ENCODE results near the gene TSPEAR.
A peak's percentile ranks its signal among the peaks of the same experiment; 100 is the strongest.
"Not testable (repeated sequence)": the region's sequence is repeated elsewhere in the genome, so short reads cannot be mapped to it uniquely, and the experiment has no call there.

The TSPEAR gene

DNA sequence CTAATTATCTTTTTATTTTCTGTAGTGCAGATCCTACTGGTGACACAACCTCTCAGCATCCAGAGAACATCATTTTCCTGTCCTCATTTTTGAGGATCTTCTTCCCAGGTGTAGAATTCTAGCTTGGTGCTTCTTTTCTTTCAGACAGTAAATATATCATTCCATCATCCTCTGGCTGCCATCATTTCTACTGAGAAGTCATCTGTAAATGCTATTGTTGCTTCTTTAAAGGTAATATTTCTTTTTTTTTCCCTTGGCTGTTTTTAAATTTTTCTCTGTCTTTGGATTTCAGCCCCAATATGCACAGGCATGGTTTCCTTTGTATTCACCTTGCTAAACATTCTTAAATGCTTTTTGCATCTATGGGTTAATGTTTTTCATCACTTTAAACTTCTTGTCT is 87.8 kb downstream of the TSPEAR start:
- no peak for DNase-seq

DNA sequence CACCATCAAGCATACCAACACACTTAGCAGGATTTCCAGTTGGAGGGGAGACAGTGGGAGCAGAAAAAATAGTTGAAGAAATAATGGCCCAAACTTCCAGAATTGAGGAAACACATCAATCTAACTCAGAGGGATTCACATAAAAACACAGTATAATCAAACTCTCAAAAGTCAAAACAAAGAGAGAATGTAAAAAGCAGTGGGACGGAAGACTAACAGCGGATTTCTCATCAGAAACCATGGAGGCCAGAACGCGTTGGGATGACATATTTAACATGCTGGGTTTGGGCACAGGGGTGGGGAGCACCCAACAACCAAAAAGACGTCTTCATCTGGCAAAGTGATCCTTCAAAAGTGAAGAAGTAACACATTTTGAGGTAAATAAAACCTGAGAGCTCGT is 91.5 kb downstream of the TSPEAR start:
- no peak for DNase-seq

DNA sequence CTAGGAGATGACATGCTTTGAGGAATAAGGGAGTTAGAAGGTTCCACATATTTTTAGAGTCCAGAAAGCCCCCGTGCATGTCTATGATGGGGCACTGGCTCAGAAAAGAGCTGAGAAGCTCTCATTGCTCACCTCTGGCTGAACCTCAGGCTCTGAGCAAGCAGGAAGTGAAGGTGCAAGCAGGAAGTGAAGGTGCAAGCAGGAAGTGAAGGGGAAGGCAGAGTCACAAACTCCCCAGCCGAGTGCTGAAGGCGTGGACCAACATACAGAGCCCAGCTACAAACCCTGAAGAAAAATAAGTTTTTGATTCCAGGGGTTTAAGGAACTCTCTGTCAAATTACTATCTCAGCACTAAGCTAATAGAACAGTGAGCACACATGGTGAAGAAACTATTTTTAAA is 92.5 kb downstream of the TSPEAR start:
- no peak for DNase-seq

DNA sequence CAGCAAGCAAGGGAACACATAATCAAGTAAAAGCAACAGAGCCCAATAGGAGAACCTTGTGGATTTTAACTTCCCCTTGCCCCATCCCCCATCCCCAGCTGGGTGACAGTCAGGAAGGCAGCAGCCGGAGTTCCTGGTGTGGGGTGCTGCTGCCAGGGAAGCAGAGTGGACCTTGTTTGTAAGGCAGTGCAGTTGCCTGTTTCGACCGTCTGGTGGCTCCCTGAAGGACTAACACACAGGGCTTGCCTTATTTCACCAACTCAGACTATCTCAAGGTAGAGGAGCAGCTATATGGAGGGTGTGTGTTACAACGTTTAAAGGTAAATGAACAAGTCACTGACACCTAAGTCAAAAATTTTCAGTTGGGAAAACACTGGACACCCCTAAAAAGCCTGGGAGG is 92.9 kb downstream of the TSPEAR start:
- DNase-seq, result no peak

DNA sequence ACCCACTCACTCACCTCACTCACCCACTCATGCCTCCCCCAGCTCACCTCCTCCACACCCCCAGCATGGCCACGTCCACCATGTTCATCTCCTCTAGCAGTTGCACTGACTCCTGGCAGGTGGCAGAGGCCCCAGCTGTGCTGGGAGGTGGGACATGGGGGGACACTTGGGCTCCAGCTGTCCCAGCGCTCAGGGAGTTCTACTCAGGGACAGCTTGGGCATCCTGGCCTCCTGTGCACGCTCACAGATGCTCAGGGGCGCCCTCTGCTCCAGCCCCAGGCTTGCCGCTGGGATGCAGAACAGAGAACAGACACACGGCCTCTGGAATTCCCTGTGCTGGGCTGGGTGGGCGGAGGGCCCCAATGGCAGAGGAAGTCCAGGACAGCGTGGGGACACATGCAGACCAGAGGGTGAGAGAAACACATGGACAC is 94.3 kb downstream of the TSPEAR start:
- DNase-seq, result no peak

DNA sequence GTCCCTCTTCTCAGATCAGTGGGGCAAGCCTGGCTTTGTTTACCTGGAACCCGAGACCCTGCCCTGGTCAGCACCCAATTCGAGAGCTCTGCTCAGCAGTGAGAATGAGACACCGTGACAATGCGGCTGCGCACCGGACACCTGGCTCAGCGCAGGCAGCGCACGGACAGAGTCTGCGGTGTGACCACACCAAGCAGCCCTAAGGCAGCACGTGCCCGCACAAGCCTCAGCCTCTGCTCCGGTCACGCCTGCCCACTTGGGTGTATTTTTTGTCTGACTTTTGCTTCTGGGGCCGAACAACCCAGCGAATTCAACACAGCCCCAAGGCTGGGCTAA is 94.8 kb downstream of the TSPEAR start:
- no peak for DNase-seq

DNA sequence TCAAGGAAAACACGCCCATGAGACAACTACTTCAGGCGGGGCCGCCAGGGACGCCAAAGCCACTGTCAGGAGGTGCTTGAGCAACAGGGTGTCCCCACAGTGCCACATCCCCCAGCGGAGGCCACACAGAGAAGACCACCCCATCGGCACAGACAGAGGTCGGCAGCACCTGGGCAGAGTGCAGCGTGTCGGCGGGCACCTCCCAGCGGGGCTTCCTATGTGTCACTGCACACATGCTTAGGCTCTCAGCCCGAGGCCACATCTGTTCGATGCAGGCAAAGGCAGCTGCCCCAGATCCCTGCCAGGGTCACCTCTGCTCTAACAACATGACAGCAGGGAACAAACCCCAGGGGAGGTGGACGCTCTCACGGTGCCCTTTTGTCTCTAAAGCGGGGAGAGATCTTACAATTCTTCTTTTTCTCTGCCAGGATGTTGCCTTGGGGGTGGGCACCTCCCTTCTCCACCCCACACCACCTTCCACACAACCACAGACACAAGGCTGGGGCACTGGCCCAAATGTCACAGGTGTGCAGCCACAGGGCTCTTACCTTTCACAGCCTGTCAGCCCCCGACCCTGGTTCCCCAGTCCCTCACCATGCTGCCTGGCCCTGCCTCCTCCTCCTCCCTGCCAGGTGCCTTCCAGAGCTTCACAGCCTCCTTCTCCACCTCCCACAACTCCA is 95.3 kb downstream of the TSPEAR start:
- peak; percentile 27 for DNase-seq

DNA sequence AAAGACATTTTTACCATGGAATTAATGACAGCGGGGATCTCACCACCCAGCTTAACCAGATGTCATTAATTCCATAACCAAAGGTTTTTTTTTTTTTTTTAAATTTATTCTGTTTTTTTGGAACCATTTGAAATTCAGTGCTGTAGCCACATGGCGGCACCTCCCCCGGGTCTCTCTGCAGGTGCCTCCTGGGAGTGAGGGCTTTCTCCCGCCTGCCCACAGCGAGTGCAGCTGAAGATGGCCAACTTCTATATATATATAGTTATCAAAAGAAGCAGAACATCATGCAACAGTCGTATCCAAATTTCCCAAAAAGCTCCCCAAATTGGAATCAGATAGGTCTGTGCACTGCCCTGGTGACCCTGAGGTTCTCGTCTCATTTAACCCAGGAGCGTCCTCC is 95.9 kb downstream of the TSPEAR start:
- DNase-seq, result no peak

DNA sequence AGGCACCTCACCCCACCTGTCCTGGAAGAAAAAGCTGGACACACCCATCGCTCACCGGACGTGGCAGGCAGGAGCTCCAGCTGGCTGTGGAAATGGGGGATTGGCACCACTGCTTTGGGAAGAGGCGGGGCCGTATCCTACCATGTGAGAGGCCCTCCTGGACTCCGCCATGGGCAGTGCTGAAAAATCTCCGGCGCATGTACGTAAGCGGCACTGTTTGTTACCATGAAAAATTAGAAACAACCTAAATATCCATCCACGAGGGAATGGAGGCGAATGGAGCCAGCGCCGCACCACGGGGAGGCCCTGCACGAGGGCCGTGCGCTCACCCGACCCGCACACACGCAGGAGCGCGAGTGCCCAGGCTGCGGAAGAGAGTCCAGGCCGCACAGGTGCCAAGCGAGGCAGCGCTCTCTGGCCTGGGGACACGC is 96.4 kb downstream of the TSPEAR start:
- DNase-seq, result no peak

DNA sequence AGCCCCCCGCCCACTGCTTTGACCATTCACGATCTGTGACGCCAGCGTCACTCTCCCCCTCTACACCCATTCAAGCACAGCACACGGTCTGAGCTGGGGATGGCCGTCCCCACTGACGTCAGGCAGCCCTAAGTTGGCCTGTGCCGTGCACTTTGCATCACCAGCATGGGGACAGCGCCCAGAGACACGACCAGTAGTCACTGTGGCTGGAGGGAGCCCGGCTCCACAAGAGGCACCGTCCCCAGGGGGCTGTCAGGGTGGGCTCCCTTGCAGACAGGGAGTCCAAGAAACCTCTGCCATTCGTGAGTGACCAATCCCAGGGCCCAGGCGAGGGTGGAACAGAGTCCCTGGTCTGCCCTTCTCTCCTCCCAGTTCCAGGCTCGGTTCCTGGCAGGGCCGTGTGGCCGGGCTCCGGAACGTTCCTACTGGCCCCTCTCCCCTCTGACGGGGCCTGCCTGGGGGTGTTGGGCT is 97.2 kb downstream of the TSPEAR start:
- DNase-seq, result no peak

DNA sequence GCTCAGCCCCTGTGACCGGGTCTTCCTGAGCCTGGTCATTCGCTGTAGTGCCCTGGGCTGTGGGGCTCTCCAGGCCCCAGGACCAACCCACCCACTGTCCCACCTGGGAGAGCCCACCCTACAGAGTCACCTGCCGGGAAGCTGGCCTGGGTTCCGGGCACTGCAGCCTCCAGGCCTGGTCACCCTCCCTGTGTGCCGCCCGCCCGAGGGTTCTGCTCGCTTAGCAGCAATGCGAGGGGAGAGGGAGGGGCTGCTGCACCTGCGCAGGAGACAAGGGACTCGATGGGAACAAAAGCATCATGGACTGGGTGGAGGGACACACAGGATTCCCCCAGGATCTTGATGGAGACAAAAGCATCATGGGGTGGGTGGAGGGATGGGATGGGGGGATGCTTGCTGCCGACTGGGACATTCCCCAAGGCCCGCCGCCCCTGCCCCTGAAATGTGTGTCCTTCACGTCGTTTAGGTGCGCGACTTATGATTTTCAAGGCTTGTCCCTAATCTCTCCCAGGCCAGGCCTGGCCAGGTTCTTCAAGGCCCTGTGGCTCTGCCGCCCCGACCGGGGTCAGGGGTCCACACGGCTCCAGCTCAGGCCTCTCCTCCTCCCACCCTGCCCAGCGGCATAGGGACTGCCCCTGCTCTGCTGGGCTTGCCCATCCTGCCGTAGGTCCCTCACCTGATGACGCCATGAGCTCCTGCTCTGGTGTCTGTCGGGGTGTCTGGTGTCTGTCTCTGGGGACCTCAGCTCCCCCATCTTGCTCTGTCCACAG is 97.8 kb downstream of the TSPEAR start:
- DNase-seq, result no peak

DNA sequence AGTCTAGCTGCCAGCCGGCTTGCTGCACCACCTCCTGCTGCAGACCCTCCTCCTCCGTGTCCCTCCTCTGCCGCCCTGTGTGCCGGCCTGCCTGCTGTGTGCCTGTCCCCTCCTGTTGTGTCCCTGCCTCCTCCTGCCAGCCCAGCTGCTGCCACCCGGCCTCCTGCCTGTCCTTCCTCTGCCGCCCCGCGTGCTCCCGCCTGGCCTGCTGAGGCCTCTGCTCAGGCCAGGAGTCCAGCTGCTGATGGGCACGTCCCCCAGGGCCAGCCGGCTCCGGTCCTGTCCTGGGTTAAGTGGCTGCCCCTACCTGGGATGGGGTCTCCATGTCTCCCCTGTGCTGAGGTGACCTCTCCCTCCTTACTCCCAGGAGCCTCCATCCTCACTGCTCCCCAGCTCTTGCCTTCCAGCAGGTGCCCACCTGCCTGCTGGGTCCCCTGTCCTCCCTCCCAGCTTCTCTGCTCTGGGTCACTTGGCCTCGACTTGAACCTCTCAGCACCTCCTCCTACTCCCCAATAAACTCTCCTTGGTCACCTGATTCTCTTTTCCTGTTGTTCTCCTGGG is 98.6 kb downstream of the TSPEAR start:
- DNase-seq, result no peak

DNA sequence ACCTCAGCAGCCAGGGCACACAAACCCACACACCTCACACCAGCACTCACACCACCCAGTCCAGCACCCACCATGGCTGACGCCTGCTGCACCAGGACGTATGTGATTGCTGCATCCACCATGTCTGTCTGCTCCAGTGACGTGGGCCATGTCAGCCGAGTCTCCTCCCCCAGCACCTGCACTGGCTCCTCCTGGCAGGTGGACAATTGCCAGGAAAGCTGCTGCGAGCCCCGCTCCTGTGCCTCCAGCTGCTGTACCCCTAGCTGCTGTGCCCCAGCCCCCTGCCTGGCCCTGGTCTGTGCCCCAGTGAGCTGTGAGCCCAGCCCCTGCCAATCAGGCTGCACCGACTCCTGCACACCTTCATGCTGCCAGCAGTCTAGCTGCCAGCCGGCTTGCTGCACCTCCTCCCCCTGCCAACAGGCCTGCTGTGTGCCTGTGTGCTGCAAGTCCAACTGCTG is 99.3 kb downstream of the TSPEAR start, which contains the start of gene KRTAP10-8:
Gene KRTAP10-8 (plus strand): TSS at position 51 of the 458 bp plus-strand sequence. CDS start 22 bp downstream, at position 73.
- DNase-seq, result no peak

DNA sequence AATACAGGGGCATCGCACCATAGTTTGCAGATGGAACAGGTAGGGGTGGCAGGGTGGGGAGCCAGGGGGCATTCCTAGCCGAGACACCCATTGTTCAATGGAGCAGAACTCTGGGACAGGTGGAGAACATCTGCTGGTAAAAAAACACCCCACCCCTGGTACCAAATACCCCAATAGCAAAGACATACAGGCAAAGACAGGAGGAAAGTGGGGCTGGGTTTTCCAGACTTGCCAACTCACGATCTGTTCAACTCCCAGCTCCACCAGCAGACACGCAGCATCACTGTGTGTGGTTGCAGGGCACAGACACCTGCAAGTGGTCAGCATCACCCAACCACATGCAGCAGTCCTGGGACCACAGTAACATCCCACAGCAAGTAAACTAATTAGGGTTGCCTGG is 99.8 kb downstream of the TSPEAR start:
- DNase-seq, result no peak

DNA sequence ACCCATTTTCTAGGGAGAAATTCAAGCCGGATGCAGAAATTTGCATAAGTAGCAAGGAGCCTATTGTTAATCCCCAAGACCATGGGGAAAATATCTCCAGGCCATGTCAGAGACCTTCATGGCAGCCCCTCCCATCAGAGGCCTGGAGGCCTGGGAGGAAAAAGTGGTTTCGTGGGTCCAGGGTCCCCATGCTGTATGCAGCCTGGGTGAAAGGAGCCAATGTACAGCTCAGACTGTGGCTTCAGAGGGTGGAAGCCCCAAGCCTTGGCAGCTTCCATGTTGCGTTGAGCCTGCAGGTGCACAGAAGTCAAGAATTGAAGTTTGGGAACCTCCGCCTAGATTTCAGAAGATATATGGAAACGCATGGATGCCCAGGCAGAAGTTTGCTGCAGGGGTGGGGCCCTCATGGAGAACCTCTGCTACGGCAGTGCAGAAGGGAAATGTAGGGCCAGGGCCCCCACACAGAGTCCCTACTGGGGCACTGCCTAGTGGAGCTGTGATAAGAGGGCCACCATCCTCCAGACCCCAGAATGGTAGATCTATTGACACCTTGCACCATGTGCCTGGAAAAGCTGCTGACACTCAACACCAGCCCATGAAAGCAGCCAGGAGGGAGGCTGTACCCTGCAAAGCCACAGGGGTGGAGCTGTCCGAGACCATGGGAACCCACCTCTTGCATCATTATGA is 101.1 kb downstream of the TSPEAR start:
- DNase-seq, result not testable (repeated sequence)

DNA sequence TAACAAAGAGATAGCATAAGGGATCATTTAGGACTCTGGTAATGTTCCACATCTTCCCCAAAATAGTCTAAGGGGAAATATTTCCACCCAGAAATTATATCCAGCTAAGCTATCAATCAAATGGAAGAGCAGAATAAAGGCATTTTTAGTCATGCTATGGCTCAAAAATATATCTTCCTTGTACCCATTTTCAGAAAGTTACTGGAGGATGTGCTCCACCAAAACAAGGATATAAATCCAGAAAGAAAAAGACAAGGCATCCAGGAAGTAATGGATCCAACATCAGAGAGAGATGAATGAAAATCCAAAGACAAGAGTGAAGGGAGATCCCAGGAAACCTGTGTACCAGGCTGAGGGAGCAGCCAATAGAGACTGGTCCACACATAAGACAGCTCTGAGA is 102.2 kb downstream of the TSPEAR start:
- DNase-seq, result no peak

DNA sequence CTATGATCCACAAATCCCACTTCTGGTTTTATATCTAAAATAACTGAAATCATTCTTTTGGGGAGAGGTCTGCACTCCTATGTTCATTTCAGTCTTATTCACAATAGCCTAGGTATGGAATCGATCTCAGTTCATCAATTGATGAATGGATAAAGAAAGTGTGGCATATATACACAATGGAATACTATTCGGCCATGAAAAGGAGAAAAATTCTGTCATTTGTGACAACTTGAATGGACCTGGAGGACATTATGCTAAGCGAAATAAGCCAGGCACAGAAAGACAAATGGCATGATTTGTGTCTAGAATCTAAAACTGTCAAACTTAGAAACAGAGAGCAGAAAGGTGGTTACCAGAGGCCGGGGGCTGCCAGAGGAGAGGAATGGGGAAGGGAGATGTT is 104.9 kb downstream of the TSPEAR start:
- no peak for DNase-seq

DNA sequence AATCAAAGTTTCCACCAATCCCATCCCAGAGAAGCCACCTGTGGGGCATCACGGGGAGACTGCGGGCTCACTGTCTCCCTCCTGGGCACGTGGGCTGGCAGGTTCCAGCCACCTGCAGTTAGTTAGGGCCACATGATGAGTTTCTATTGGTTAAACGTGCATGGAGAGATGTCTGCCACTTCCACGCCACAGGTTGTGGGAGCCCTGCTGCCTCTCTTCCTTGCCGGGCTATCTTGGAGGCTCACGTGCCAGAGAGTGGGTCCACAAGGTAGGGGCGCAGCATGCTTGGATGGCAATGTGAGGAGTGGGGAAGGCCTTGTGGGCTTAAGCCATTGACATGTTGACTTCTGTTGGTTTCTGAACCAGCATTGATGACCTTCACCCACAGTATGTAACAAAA is 107.5 kb downstream of the TSPEAR start:
- DNase-seq, result no peak

DNA sequence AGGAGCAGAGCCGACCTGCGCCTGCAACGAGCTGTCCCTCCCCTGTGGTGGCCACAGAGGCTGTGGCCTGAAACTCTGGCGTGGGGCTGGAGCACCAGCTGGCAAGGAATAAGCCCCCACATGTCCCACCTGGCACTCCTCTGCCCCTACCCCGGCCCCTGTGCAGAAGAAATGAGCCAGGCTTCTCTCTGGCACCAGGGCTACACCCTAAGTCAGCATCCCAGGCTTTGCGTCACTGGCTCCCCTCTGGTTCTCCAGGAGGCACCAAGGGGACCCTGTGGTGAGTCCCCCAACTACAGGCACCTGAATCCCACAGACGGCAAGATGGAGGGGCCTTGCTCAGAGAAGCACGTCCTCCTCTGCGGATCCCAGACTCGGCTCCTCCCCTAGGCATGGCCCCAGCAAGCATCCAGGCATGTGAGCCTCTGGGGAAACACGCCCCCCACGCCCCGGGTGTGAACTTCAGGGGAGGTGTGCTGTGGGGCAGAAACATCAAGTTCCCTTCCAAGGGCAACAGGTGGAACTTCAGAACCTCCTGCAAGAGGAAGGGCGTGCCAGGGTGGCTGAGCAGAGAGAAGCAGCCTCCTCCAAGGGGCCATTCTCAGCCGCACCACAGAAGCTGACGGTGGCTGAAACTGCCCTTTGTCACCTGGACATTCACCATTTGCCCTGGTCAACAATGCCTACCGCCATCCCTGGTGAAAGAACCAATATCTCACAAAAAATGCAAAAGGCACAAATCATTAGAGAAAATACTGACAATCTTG is 108.1 kb downstream of the TSPEAR start:
- no peak for DNase-seq

DNA sequence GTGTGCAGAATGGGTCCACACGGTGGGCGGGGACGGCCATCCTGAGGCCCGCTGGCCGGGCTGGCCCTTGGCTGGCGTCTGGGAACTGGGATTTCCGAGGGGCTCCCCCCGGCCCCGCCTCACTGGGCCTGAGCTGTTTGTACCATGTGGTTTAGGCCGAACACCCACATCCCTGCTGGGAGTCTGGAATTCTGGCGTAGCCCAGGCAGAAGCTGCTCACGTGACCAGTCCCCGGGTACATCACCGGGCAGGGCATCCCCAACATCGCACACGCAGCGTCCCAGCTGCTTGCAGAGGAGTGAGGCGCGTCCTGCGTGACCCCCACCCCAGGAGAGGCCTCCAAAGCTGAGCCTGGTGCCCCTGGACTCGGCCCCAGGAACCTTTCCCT is 108.9 kb downstream of the TSPEAR start:
- no peak for DNase-seq

DNA sequence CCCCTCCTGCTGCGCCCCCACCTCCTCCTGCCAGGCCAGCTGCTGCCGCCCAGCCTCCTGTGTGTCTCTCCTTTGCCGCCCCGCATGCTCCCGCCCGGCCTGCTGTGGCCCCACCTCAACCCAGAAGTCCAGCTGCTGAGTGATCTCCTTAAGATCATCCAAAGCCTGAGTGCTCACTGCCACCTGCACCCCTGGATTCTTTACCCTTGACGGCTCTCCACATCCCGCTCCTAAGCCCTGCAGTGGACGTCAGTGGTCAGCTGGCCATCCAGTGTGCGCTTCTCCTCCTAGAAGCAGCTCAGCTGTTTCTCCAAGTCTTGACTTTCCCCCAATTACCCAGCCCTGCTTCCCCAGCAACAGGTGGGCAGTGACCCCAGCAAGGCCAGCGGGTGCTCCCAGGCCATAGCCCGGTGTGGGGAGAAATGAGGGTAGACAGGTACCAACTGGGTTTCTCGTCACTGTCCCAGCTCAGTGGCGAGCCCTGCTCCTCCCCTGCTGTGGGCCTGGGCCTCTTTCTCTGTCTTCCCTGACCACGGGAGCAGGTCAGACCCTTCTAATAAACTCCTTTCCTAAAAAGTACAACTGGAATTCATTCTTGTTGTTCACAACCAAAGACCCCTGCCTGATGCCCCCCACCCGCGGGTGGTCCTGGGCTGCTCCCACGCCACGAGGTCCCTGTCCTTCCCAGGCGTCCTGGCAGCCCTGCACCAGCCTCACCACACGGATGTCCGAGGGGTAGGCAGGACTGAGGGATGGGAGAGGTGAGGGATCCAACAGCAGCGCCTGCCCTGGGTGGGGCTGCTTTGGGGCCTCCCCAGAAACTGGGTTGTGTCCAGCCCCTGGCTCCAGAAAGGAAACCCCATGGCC is 109.5 kb downstream of the TSPEAR start:
- DNase-seq, result no peak

DNA sequence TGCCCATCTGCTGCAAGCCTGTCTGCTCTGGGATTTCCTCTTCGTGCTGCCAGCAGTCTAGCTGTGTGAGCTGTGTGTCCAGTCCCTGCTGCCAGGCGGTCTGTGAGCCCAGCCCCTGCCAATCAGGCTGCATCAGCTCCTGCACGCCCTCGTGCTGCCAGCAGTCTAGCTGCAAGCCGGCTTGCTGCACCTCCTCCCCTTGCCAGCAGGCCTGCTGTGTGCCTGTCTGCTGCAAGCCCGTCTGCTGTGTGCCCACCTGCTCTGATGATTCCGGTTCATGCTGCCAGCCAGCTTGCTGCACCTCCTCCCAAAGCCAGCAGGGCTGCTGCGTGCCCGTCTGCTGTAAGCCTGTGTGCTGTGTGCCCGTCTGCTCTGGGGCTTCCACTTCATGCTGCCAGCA is 110.3 kb downstream of the TSPEAR start:
- DNase-seq, result not testable (repeated sequence)
